Esophagus muscularis mucosa (tissue), 4 donors: Measurements from ENCODE around the gene TSPAN17. TPM values are rescaled to one million over a fixed set of nuclear protein-coding genes. Genes with fewer than 3 reads are reported as not detected.
"Not testable (repeated sequence)": the region's sequence is repeated elsewhere in the genome, so short reads cannot be mapped to it uniquely, and the experiment has no call there.

Experiments
- DNase-seq: peaks from one replicate; pipeline ENCODE4 v3.0.0-alpha.2; 2017; ENCODE audit errors: extremely low spot score
- H3K27ac ChIP-seq, 4 donors: fragments of 200-600 bp; sonication (generic); replicated peaks in 1 of 4; 1 replicate in 3 of 4; 2 replicates in 1 of 4; pipeline ENCODE4 v1.5.1; 2016 to 2019; ENCODE audit warnings: mild to moderate bottlenecking in 1 of 4
- H3K27me3 ChIP-seq, 4 donors: fragments of 200-600 bp; sonication (generic); one replicate each; pipeline versions ENCODE4 v1.5.1 to v1.6.0; 2016 to 2019
- H3K36me3 ChIP-seq, 4 donors: fragments of 200-600 bp; sonication (generic); one replicate each; pipeline ENCODE4 v1.5.1; 2016 to 2019
- H3K4me1 ChIP-seq, 4 donors: fragments of 200-600 bp; sonication (generic); one replicate each; pipeline ENCODE4 v1.5.1; 2016 to 2019
- H3K4me3 ChIP-seq, 4 donors: fragments of 200-600 bp; sonication (generic); 1 replicate in 2 of 4; 2 replicates in 2 of 4; pipeline ENCODE4 v1.5.1; 2016 to 2019; ENCODE audit warnings: mild to moderate bottlenecking in 4 of 4, moderate library complexity in 1 of 4
- H3K9me3 ChIP-seq, 4 donors: fragments of 200-600 bp; sonication (generic); 1 replicate in 3 of 4; 2 replicates in 1 of 4; pipeline ENCODE4 v1.5.1; 2016 to 2019
- CTCF ChIP-seq, 3 experiments: fragments of 200-600 bp in 2 of 3; fragments of 450-650 bp in 1 of 3; sonication (generic) in 2 of 3; IDR thresholded peaks; one replicate each; pipeline ENCODE4 v1.5.1; 2017 to 2019; ENCODE audit warnings: antibody characterized with exemption in 3 of 3, mild to moderate bottlenecking in 2 of 3, moderate library complexity in 1 of 3
- EP300 ChIP-seq: sonication (generic); formaldehyde crosslinking; IDR thresholded peaks from one replicate; pipeline ENCODE4 v1.6.1; 2017; ENCODE audit warnings: antibody characterized with exemption
- POLR2A ChIP-seq: fragments of 450-650 bp; IDR thresholded peaks from one replicate; pipeline ENCODE4 v1.6.1; 2017; ENCODE audit warnings: antibody characterized with exemption, moderate library complexity, mild to moderate bottlenecking, low read depth
- POLR2AphosphoS5 ChIP-seq, 2 donors: sonication (generic); formaldehyde crosslinking; IDR thresholded peaks; one replicate each; pipeline ENCODE4 v1.6.1; 2017; ENCODE audit warnings: antibody characterized with exemption in 2 of 2
- WGBS: methylation state at CpG from one replicate; pipeline ENCODE4 v1.1.5; 2018; 5-methylcytosine and 5-hydroxymethylcytosine counted together
- intact Hi-C: fragments of 100-400 bp; cut with DNase I; formaldehyde crosslinking; loops from one replicate; pipeline ENCODE4 v1.15.1; 2023
- total RNA-seq, 4 donors: library from RNA; depleted of rRNA; stranded (reverse); fragments of >200 nt; gene quantifications; one replicate each; pipeline versions ENCODE4 v1.1.0 to v1.2.1, GENCODE V29; 2016

TSPAN17 gene
- total RNA-seq, 4 donors from 2014 or later = 8.3 to 18.6 (median 14.8) TPM

GRCh38 chr5:176697267-176697933, 50.1 kb downstream of the TSPAN17 start:
- Histone ChIP-seq H3K4me1 (peaks cover 0 to 7% (median 4%) of the 10 kb centered on the region in 4 donors), H3K36me3 (no peaks in the 10 kb centered on the region), H3K4me3 (no peak overlapping the region), H3K9me3 (no peaks in the 10 kb centered on the region), H3K27me3 (peaks cover 0 to 100% (median 4%) of the 10 kb centered on the region in 4 donors), H3K27ac (no peak overlapping the region)
- no peak for TF ChIP-seq CTCF (IDR thresholded peaks at IDR 0.05)
- TF ChIP-seq POLR2AphosphoS5 (IDR thresholded peaks at IDR 0.05) = no peak
- no peak for TF ChIP-seq POLR2A
- no peak for TF ChIP-seq EP300
- intact Hi-C loops = no loop called here
- 67% methylated on average over 10 of the region's 10 CpGs for WGBS
- no peak for DNase-seq

- Histone ChIP-seq H3K27ac (no peak overlapping the region), H3K9me3 (no peaks in the 10 kb centered on the region), H3K4me3 (no peak overlapping the region), H3K4me1 (peaks cover 0 to 6% (median 3%) of the 10 kb centered on the region in 4 donors), H3K36me3 (no peaks in the 10 kb centered on the region), H3K27me3 (peaks cover 0 to 98% (median 1%) of the 10 kb centered on the region in 4 donors)
- no peak for DNase-seq
- TF ChIP-seq POLR2AphosphoS5 (IDR thresholded peaks at IDR 0.05) = no peak
- TF ChIP-seq POLR2A = no peak
- TF ChIP-seq CTCF (IDR thresholded peaks at IDR 0.05) = no peak
- no peak for TF ChIP-seq EP300
- intact Hi-C loops = no loop called here
- 29% methylated on average over 2 of the region's 9 CpGs for WGBS
Measured at GRCh38 chr5:176697934-176698538, 50.8 kb downstream of the TSPAN17 start.

- WGBS = 93% methylated on average over 5 of the region's 5 CpGs
- peaks cover 0 to 98% (median 0%) of the 10 kb centered on the region in 4 donors for H3K27me3 ChIP-seq
Measured at GRCh38 chr5:176699446-176699845, 52.2 kb downstream of the TSPAN17 start.

GRCh38 chr5:176700239-176700847, 53.1 kb downstream of the TSPAN17 start:
- no peak overlapping the region for H3K27ac ChIP-seq
- TF ChIP-seq CTCF (IDR thresholded peaks at IDR 0.05) (no peak), EP300 (no peak), POLR2A (no peak), POLR2AphosphoS5 (IDR thresholded peaks at IDR 0.05) (no peak)
- H3K4me3 ChIP-seq = no peak overlapping the region
- H3K36me3 ChIP-seq = no peaks in the 10 kb centered on the region
- no peak for DNase-seq
- WGBS = 20% methylated on average over 16 of the region's 16 CpGs
- H3K9me3 ChIP-seq = no peaks in the 10 kb centered on the region
- no peaks in the 10 kb centered on the region for H3K4me1 ChIP-seq
- intact Hi-C loops = no loop called here
- H3K27me3 ChIP-seq = peaks cover 0 to 98% (median 0%) of the 10 kb centered on the region in 4 donors

More at GRCh38 chr5:176699446-176699845, 52.2 kb downstream of the TSPAN17 start:
- H3K27ac ChIP-seq, DNase-seq, intact Hi-C loops, H3K4me3 ChIP-seq, H3K4me1 ChIP-seq, H3K36me3 ChIP-seq, H3K9me3 ChIP-seq: not testable (repeated sequence)
